SK-N-SH treated with all-trans-retinoic acid at 6 μM for 48 hours (cell line): Measurements from ENCODE around the gene CHRNE.

Source experiments
- ARNTL ChIP-seq: fragments of 450-650 bp; formaldehyde crosslinking; IDR thresholded peaks from 2 replicates; pipeline ENCODE4 v1.5.0; 2020; ENCODE audit warnings: low read depth, mild to moderate bottlenecking, moderate library complexity, borderline replicate concordance
- TOX ChIP-seq: fragments of 250-450 bp; sonication (Bioruptor Pico); IDR thresholded peaks from 2 replicates; pipeline ENCODE4 v1.8.0; 2021; ENCODE audit warnings: mild to moderate bottlenecking, moderate library complexity, borderline replicate concordance
- TF ChIP-seq, protein P1 (sequence below): fragments of 250-450 bp; sonication (Bioruptor Pico); IDR thresholded peaks from 2 replicates; pipeline ENCODE4 v1.5.1; 2020; ENCODE audit warnings: low read depth, mild to moderate bottlenecking, moderate library complexity

DNA sequence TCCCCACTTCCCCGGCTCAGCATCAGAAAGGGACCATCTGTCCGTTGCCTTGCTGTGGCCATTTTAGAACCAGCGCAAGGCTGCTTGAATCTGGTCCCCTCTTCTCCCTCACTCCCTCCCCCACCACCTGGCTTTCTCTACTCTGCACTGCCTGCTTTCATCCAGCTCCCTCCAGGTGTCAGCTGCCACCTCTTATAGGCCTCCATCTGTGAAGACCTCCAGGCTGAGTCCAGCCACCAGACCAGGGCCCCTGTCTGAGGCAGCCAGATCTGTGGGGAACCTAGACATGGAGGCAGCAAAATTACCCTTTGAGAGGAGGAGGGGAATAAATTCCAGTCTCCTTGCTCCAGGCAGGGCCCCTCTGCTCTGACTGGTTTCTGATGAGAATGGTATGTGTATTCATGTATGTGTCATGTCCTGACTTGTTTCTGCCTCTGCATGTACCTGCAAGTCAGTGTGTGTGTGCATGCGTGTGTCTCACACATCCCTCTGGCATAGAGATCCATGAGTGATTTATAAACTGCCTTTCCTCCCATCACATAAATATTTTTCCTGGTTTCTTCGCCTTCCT is 48.7 kb downstream of the CHRNE start:
- TF ChIP-seq, protein P1, sequence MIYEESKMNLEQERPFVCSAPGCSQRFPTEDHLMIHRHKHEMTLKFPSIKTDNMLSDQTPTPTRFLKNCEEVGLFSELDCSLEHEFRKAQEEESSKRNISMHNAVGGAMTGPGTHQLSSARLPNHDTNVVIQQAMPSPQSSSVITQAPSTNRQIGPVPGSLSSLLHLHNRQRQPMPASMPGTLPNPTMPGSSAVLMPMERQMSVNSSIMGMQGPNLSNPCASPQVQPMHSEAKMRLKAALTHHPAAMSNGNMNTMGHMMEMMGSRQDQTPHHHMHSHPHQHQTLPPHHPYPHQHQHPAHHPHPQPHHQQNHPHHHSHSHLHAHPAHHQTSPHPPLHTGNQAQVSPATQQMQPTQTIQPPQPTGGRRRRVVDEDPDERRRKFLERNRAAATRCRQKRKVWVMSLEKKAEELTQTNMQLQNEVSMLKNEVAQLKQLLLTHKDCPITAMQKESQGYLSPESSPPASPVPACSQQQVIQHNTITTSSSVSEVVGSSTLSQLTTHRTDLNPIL (CRISPR knock-in tag) = no peak
- TF ChIP-seq TOX (no peak), ARNTL (CRISPR knock-in tag) (no peak)
